GM18505 (cell line): ENCODE measurements around the gene TRAPPC12.
A peak's percentile ranks its signal among the peaks of the same experiment; 100 is the strongest.

Experiments
- ATAC-seq: cut with Tn5 transposase; IDR thresholded peaks from one replicate; pipeline ENCODE4 v1.9.1; 2021; ENCODE audit not compliant: unreplicated experiment
- POLR2A ChIP-seq: IDR thresholded peaks from 4 replicates; pipeline ENCODE4 v1.6.1; 2011; ENCODE audit warnings: borderline replicate concordance; ENCODE audit not compliant: insufficient read depth, insufficient read length; ENCODE audit errors: extremely low read depth

TRAPPC12 gene

DNA sequence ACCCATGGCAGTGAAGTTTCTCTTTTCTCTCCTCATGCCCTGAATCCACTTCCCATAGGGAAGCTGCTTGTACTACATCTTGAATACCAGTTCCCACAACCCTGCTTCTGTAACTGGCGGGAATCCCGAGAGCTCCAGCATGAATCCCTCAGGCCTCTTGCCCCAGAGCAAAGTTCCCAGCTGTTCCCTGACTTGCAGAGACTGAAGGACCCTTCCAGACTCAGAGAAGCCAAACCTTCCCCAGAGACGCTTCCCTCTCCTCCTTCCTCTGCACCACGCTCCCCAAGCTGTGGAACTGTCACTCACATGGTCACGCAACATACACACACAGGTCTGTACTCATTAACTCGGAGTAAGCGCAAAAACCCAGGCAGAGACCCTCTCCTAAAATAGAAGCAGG, 26.4 kb downstream of the TRAPPC12 start:
- TF ChIP-seq POLR2A = no peak
- no peak for ATAC-seq

DNA sequence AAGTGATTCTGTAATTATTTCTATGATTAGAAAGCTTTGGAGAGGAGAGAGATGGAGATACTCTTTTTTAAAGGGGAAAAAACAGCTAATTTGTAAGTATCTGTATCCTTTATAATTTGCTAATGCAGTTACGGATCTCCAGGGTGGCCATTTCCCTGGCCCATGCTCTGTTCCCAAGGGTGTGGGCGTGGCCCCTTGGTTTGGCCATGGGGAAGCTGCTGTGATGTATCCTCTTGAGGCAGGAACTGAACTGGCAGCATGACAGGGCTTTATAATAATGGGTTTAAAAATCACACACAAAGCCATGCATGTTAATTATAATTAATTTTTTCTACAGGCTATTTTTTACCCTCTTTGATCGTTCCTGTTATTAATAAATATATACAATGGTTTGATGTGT, 27.0 kb downstream of the TRAPPC12 start:
- TF ChIP-seq POLR2A = no peak
- no peak for ATAC-seq

DNA sequence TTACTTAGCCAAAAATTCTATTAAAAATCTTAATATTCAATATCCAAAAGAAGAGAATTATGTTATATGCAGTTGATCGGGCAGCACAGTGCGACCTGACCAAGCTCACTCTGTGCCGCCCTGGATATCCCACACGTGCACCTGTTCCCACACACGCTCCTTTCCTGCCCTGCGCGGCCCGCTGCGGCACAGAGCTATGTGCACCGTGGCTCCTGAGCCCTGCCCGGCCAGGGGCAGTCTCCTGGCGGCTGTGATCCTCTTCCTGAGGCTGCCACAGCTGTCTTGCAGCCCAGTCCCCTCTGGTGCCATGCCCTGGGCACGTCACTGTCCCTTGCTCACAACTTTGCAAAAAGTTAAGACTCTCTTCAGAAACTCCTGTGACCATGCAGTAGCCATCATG, 29.3 kb downstream of the TRAPPC12 start:
- ATAC-seq = no peak
- no peak for TF ChIP-seq POLR2A

DNA sequence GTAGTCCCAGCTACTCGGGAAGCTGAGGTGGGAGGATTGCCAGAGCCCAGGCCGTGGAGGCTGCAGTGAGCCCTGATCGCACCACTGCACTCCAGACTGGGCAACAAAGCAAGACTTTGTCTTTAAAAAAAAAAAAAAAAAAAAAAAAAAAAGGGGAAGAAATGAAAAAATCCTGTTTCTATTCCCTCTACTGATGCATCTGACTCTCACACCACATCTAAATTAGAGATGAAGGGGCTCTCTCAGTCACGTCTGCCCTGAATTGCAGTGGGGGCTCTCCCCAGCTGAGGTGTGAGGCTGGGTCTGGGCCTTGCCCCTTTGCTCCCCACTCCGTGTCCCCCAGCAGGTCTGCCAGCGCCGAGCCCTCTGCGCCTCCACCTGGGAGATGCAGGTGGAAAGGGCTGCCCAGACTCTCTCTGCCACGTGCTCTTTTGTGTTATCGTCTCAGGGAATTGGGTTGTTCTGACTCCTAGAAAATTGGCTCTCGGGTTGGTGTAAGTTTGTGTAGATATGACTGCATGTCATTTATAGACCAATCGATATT, 30.2 kb downstream of the TRAPPC12 start:
- no peak for ATAC-seq
- TF ChIP-seq POLR2A = no peak

DNA sequence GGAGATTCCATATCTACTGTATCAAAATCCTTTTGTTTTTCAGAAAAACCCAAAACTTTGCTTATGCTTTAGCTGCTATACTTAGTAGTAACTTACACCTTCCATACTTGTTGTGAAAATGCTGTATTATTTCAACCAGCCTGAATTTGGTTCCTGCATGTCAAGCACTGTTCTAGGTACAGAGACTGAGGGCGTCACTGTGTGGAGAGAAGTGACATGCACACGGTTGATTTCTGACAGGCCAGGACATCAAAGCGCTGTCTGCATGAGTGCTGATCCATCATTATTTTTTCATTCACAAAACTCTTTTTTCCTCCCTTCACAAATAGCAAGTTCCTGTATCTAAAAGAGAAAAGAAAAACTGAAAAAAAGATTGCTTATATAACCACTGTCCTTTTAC, 31.6 kb downstream of the TRAPPC12 start:
- ATAC-seq = no peak

DNA sequence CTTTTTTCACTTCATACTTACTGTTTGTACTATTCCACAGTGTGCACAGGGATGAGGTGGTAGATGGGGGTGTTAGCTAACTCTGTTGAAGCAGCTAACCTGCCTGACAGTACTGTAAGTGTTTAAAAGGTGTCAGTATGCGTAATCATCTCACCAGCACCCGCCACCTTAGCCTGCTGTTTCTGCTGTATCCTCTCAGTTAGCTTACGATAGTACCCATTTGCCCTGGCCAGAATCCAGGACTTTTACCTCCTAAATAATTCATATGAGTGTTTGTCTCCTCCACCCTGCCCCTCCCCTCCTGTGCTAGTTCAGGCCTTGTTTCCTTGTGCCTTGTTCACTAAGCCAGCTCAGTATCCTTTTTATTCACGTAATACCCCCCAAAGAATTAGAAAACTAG, 34.2 kb downstream of the TRAPPC12 start:
- no peak for TF ChIP-seq POLR2A
- no peak for ATAC-seq

More for the DNA sequence above, 31.6 kb downstream of the TRAPPC12 start:
- TF ChIP-seq POLR2A = no peak

DNA sequence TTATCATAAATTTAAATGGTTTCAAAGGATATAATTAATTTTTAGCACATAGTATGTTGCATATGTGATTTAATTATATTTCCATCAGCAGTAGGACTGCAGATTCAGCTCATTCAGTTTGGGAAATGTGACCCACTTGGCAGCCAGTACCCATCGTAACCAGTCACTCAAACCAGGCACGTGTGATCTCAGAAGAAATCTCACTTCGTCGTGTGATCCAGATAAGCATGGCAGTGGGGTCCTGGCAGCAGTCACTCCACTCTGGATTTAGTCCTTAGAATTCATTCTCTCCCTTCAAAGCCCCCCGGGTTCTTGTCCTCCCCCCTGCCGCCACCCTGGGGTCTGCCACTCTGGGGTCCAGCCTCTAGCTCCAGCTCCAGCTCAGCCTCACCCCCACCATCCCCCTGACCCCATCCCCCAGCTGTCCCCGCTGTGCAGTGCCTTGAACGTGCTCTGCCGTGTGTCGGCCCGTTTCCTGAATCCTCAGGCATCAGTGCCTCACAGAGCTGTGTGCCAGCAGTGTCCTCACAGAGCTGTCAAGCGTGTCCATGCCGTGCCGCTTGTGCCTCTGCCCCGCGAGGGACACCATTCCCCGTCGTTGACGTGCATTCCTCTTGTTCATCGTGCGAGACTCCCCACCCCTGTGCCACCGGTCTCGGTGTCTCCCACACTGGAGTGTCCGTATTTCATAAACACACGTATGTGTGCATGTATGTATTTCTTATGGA, 34.8 kb downstream of the TRAPPC12 start:
- TF ChIP-seq POLR2A = no peak
- no peak for ATAC-seq

DNA sequence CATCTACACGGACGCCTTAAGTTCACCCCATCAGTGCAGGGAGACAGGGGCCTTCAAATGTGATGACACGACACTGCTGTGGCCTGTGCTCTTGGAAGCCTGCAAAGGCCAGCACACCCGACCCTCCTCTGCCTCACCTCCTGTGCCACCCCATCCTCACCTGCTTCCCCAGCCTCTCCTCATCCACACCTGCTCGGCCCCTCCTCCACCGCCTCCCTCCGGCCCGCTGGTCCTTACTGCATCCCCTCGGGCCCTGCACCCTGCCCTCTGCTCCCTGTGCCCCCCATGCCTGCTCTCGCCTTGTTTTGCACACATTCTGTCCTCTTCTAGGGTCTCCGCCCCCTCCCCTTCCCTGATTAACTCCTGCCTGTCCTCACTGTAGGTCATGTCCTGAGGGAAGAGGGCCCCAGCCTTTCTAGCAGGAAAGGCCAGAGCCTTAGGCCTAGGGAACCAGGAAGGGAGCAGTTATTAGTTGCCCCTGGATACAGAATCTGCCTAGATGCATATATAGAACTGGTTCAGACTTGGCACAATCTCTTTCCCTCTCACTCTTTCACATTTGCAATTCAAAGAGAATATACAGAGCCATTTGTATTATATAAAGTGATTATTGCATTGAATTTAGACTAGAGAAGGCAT, 39.4 kb downstream of the TRAPPC12 start:
- no peak for TF ChIP-seq POLR2A
- no peak for ATAC-seq

DNA sequence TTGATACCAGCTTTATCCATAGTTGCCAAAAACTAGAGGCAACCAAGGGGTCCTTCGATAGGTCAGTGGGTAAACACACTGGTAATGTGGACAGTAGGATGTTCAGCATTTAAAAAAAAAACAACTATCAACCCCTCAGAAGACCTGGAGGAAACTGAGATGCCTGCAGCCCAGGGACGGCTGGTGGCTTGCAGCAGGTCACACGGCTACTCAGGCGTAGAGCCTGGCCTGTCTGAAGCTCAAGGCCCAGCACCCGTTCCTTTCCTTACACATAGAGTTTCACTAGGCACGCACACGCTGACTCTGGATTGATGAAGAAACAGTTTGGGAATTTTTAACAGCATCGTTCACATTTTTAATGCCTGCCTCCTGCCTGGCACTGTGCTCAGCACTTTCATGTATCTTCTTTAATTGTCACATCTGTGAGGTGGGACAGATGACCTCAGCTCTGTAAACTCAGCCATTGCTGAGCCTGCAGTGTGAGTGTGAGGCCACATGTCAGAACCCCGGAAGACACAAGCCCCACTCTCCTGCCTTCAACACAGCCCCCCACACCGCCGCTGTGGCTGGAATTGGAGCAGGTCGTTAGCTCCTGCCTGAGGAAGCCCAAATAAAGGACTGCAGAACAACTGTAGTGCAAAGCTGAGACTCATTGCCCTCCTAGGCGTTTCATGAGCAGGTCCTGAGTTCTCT, 40.7 kb downstream of the TRAPPC12 start:
- peak; percentile 54 for ATAC-seq
- no peak for TF ChIP-seq POLR2A

DNA sequence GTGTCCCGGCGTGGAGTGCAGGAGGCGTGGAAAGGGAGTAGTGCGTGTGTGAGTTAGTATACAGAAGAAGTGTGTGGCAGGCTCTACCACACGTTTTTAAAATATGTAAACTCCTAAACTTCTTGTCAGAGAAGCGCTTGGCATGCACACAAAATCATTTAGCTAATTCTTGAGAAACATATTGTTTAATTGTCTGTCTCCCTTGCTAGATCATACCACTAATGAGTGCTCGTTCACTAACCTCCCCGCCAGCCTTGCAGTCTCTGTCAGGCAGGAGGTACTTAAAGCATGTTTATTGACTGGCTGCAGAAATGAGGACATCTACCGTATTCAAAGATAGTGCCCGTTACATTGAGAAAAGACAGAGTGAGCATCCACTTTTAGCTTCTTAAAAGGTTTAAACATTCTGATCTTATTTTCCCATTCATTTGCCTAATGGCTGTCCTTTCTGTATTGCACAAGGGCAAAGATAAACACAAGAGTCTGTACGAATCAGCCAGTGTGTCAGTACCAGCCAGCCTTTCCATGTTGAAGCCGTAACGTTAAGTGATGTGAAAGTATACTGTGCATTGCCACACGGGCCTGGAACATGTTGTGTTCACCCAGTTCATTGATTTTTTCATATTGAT, 41.4 kb downstream of the TRAPPC12 start:
- TF ChIP-seq POLR2A = no peak
- no peak for ATAC-seq

DNA sequence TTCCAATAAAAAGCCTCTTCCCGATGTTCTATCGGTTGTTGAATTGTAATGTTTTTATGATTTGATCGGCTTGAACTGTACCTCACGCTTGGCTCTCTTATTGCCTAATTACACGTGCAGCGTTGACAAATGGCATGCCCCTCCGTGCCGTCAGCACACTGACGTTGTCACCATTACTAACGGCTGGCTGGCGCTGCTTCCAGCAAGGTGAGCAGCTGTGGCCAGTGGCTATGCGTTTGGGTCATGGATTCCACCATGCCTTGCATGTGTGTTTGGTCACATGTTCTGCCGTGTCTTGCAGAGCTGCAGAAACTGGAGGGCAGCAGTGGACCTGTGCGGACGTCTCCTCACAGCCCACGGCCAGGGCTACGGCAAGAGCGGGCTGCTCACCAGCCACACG, 42.1 kb downstream of the TRAPPC12 start:
- no peak for TF ChIP-seq POLR2A
- ATAC-seq = no peak

DNA sequence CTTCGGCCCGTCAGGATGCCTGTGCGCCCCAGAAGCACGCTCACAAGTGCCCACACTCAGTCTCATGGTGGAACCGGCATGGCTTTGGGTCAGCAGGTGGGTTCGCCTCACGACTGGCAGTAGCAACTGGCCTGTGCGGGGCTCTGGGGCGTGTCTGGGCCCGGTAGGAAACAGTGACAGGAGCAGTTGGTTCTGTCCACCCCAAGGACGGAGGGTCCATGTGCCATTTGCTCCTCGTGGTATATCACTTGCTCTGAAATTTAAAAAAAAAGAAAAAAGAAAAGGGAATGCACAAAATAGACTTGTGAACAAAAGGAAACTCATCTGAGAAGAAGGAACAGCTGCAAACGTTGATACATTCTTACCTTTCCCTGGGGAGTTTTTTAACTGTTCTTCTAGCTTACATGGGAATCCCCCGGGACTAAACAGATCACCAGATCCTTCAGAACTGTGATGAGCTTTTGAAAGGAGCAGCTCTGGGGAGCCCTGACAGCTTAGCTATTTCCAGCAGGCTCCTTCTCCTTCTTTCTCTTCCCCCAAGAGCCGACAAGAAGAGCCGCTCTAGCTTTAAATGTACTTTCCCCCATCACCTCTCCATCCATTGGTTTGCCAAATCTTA, 42.8 kb downstream of the TRAPPC12 start:
- TF ChIP-seq POLR2A = no peak
- no peak for ATAC-seq

DNA sequence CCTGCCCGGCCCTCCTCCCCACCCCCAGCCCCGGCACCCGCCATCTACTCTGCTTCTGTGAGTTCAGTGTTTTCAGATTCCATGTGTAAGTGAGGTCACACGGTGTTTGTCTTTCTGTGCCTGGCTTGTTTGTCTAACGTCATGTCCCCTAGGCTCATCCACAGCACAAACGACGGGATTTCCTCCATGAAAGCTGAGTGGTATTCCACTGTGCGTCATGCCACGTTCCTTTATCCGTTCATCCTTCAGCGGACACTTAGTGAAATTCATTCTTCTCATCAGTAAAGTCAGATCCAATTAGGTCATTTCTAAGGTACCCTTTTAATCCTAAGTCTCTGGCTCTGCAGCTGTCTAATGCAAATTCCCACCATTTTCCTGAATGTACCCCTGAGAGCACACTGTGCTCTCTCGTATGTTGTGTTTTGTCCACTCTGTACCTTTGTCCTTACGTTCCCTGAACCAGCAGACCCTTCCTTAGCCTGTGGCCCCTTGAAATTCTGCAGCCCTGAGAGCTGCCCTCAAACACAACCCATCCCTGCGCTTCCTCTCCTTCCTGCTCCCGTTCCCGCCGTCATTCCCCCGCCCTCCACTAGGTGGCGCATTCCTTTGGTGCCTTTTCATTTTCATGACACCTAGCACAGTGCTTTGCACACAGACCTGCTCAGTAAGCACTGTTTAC, 44.1 kb downstream of the TRAPPC12 start:
- no peak for TF ChIP-seq POLR2A
- no peak for ATAC-seq

DNA sequence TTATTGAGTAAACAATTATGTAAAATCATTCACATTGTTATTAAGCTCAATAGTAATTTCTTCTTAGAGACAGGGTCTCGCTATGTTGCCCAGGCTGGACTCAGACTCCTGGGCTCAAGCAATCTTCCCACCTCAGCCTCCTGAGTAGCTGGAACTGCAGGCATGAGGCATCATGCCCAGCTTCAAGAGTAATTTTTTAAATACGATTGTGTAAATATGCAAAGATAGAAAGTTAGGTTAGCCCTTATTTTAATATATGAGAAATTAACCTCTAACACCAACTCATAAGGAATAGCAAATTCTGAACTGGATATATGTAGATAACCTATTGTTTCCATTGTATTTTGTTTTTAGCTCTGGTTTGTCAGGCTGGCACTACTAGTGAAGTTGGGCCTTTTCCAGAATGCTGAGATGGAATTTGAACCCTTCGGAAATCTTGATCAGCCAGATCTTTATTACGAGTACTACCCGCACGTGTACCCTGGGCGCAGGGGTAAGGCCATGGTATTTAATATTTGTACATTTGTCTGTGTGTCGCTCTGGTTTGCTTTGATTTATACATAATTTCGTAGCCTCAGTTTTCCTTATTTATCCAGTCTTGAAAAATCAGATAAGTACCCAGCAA, 44.8 kb downstream of the TRAPPC12 start:
- ATAC-seq = no peak
- TF ChIP-seq POLR2A = no peak
